Vagina (tissue), 2 donors: ENCODE measurements around the gene EHHADH. TPM values are rescaled to one million over a fixed set of nuclear protein-coding genes. Genes with fewer than 3 reads are reported as not detected.

Source experiments
- DNase-seq, 2 donors: peaks; one replicate each; pipeline ENCODE4 v3.0.0-alpha.2; 2017; ENCODE audit errors: extremely low spot score in 2 of 2
- H3K27ac ChIP-seq: fragments of 200-600 bp; sonication (generic); one replicate; pipeline ENCODE4 v1.5.1; 2019
- H3K27me3 ChIP-seq: fragments of 200-600 bp; sonication (generic); one replicate; pipeline ENCODE4 v1.5.1; 2019
- H3K36me3 ChIP-seq, 2 donors: fragments of 200-600 bp; sonication (generic); one replicate each; pipeline ENCODE4 v1.5.1; 2017 to 2019
- H3K4me1 ChIP-seq: fragments of 200-600 bp; sonication (generic); one replicate; pipeline ENCODE4 v1.5.1; 2019
- H3K4me3 ChIP-seq, 2 donors: fragments of 200-600 bp; sonication (generic); 1 replicate in 1 of 2; 2 replicates in 1 of 2; pipeline ENCODE4 v1.5.1; 2016 to 2019
- H3K9me3 ChIP-seq: fragments of 200-600 bp; sonication (generic); one replicate; pipeline ENCODE4 v1.5.1; 2019
- CTCF ChIP-seq, 3 experiments: fragments of 450-650 bp in 2 of 3; fragments of 200-600 bp in 1 of 3; sonication (generic) in 1 of 3; IDR thresholded peaks; one replicate each; pipeline ENCODE4 v1.5.1; 2017 to 2019; ENCODE audit warnings: antibody characterized with exemption in 3 of 3, mild to moderate bottlenecking in 2 of 3, moderate library complexity in 2 of 3
- POLR2A ChIP-seq, 2 donors: fragments of 450-650 bp; IDR thresholded peaks; one replicate each; pipeline ENCODE4 v1.6.1; 2017; ENCODE audit warnings: antibody characterized with exemption in 2 of 2, mild to moderate bottlenecking in 2 of 2, moderate library complexity in 2 of 2
- POLR2AphosphoS5 ChIP-seq, 2 donors: sonication (generic); formaldehyde crosslinking; IDR thresholded peaks; one replicate each; pipeline ENCODE4 v1.9.0; 2017; ENCODE audit warnings: antibody characterized with exemption in 2 of 2, mild to moderate bottlenecking in 2 of 2, low read depth in 1 of 2; ENCODE audit not compliant: insufficient read depth in 1 of 2
- intact Hi-C: fragments of 100-400 bp; cut with DNase I; formaldehyde crosslinking; loops from one replicate; pipeline ENCODE4 v1.15.1; 2023
- total RNA-seq: library from RNA; depleted of rRNA; stranded (reverse); fragments of >200 nt; gene quantifications from one replicate; pipeline ENCODE4 v1.2.3, GENCODE V29; 2016

EHHADH gene
- total RNA-seq, 1 donor from 2014 or later, result 8.1 TPM

- Histone ChIP-seq H3K27ac (no peak overlapping the region), H3K9me3 (no peaks in the 10 kb centered on the region), H3K36me3 (no peaks in the 10 kb centered on the region), H3K4me1 (no peaks in the 10 kb centered on the region), H3K27me3 (no peaks in the 10 kb centered on the region), H3K4me3 (no peak overlapping the region)
- intact Hi-C loops, result no loop called here
- DNase-seq, result no peak
- TF ChIP-seq POLR2AphosphoS5 (IDR thresholded peaks at IDR 0.05; ENCODE audit: insufficient read depth in 1 of 2, low read depth in 1 of 2) (no peak), CTCF (IDR thresholded peaks at IDR 0.05) (no peak), POLR2A (IDR thresholded peaks at IDR 0.05) (no peak)
These were observed 45.7 kb downstream of the EHHADH start for GRCh38 chr3:185207931-185208746.

- intact Hi-C loops, result no loop called here
- Histone ChIP-seq H3K9me3 (no peaks in the 10 kb centered on the region), H3K36me3 (no peaks in the 10 kb centered on the region), H3K27me3 (no peaks in the 10 kb centered on the region), H3K4me1 (no peaks in the 10 kb centered on the region), H3K27ac (no peak overlapping the region), H3K4me3 (no peak overlapping the region)
- no peak for DNase-seq
- TF ChIP-seq POLR2AphosphoS5 (IDR thresholded peaks at IDR 0.05; ENCODE audit: insufficient read depth in 1 of 2, low read depth in 1 of 2) (no peak), POLR2A (IDR thresholded peaks at IDR 0.05) (no peak), CTCF (IDR thresholded peaks at IDR 0.05) (no peak)
These were observed 46.4 kb downstream of the EHHADH start for GRCh38 chr3:185207481-185207880.

GRCh38 chr3:185205865-185206264, 48.0 kb downstream of the EHHADH start:
- Histone ChIP-seq H3K9me3 (no peaks in the 10 kb centered on the region), H3K4me3 (no peak overlapping the region), H3K4me1 (no peaks in the 10 kb centered on the region), H3K36me3 (no peaks in the 10 kb centered on the region), H3K27ac (no peak overlapping the region), H3K27me3 (no peaks in the 10 kb centered on the region)
- no peak for DNase-seq
- intact Hi-C loops, result no loop called here
- TF ChIP-seq CTCF (IDR thresholded peaks at IDR 0.05) (no peak), POLR2AphosphoS5 (IDR thresholded peaks at IDR 0.05; ENCODE audit: insufficient read depth in 1 of 2, low read depth in 1 of 2) (no peak), POLR2A (IDR thresholded peaks at IDR 0.05) (no peak)

GRCh38 chr3:185204894-185205293, 49.0 kb downstream of the EHHADH start:
- TF ChIP-seq POLR2AphosphoS5 (IDR thresholded peaks at IDR 0.05; ENCODE audit: insufficient read depth in 1 of 2, low read depth in 1 of 2), result no peak
- no peak for TF ChIP-seq POLR2A (IDR thresholded peaks at IDR 0.05)
- no peak for TF ChIP-seq CTCF (IDR thresholded peaks at IDR 0.05)
- H3K27me3 ChIP-seq, result no peaks in the 10 kb centered on the region
- H3K36me3 ChIP-seq, result no peaks in the 10 kb centered on the region
- no peaks in the 10 kb centered on the region for H3K9me3 ChIP-seq
- DNase-seq, result no peak
- no peak overlapping the region for H3K4me3 ChIP-seq
- intact Hi-C loops, result no loop called here
- H3K4me1 ChIP-seq, result no peaks in the 10 kb centered on the region
- no peak overlapping the region for H3K27ac ChIP-seq

GRCh38 chr3:185200639-185201038, 53.2 kb downstream of the EHHADH start:
- Histone ChIP-seq H3K27ac (no peak overlapping the region), H3K9me3 (no peaks in the 10 kb centered on the region), H3K4me3 (no peak overlapping the region), H3K4me1 (no peaks in the 10 kb centered on the region), H3K27me3 (no peaks in the 10 kb centered on the region), H3K36me3 (no peaks in the 10 kb centered on the region)
- no peak for DNase-seq
- no peak for TF ChIP-seq CTCF (IDR thresholded peaks at IDR 0.05)
- intact Hi-C loops, result no loop called here
